ENCODE measurements around the gene IQCH. TPM values are rescaled to one million over a fixed set of nuclear protein-coding genes. Genes with fewer than 3 reads are reported as not detected.

IQCH gene
- total and polyA plus RNA-seq, 2 donors from 2014 or later, result 3.2 to 7.7 TPM

DNA sequence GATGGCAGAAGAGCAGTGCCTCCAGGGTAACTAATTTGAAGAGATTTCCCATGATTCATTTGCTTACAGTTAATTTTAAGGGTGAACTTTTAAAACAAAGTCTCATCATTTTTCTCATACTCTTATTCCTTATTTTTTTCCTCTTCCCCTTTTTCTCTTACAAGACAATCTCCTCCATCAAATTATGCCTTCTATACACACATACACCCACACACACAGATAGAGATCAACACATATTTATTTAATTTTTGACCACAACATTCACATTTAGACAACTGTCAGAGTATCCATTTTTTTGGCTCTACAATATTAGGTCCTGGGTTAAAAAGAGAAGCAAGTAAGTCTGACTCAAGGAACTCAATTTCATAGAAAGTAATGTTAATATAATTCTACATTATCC, 37.7 kb upstream of the IQCH start:
- TF ChIP-seq, protein P1, sequence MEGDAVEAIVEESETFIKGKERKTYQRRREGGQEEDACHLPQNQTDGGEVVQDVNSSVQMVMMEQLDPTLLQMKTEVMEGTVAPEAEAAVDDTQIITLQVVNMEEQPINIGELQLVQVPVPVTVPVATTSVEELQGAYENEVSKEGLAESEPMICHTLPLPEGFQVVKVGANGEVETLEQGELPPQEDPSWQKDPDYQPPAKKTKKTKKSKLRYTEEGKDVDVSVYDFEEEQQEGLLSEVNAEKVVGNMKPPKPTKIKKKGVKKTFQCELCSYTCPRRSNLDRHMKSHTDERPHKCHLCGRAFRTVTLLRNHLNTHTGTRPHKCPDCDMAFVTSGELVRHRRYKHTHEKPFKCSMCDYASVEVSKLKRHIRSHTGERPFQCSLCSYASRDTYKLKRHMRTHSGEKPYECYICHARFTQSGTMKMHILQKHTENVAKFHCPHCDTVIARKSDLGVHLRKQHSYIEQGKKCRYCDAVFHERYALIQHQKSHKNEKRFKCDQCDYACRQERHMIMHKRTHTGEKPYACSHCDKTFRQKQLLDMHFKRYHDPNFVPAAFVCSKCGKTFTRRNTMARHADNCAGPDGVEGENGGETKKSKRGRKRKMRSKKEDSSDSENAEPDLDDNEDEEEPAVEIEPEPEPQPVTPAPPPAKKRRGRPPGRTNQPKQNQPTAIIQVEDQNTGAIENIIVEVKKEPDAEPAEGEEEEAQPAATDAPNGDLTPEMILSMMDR (IDR thresholded peaks at IDR 0.05; ENCODE audit: borderline replicate concordance, extremely low read depth, insufficient read depth), result no peak
- no peaks in the 10 kb centered on the region for H3K27me3 ChIP-seq (ENCODE audit: control insufficient read depth, insufficient read depth, low read length)
- no peak overlapping the region for H3K4me3 ChIP-seq (ENCODE audit: low read length in 3 of 3)
- intact Hi-C loops (cut with DNase I), result no loop called here
- no peak overlapping the region for H3K27ac ChIP-seq (ENCODE audit: low read depth in 2 of 2, low read length in 2 of 2)
- no peaks in the 10 kb centered on the region for H3K4me1 ChIP-seq (ENCODE audit: control insufficient read depth in 2 of 3, insufficient read depth in 2 of 3, low read depth in 1 of 3, low read length in 3 of 3)
- no peaks in the 10 kb centered on the region for H3K36me3 ChIP-seq (ENCODE audit: control insufficient read depth in 2 of 3, insufficient read depth in 3 of 3, low read length in 3 of 3)
- H3K9ac ChIP-seq (ENCODE audit: low read length in 3 of 3), result no peak overlapping the region
- no peak for FAIRE-seq
- no peaks in the 10 kb centered on the region for H3K9me3 ChIP-seq (ENCODE audit: control insufficient read depth in 2 of 3, insufficient read depth in 1 of 3, low read length in 3 of 3)
- DNase-seq, result no peak

DNA sequence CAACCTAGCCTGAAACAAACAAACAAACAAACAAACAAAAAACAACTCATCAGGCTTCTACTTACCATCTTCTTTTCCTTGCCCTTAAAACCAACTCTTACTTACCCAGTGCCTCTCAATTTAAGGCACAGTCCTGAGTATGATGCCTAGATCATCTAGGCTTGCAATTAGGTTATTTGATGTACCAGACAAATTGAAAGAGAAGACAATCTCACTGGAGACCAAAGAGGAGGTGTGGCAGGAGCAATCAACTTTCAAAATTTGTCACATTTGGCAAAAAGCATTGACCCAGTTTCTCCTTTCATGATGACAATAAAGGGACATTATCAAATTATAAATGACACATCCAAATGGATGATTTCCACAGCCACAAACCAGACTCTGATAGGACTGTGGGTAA, 36.2 kb upstream of the IQCH start:
- Histone ChIP-seq H3K27ac (ENCODE audit: low read depth in 2 of 2, low read length in 2 of 2) (no peak overlapping the region), H3K36me3 (ENCODE audit: control insufficient read depth in 2 of 3, insufficient read depth in 3 of 3, low read length in 3 of 3) (no peaks in the 10 kb centered on the region), H3K4me1 (ENCODE audit: control insufficient read depth in 2 of 3, insufficient read depth in 2 of 3, low read depth in 1 of 3, low read length in 3 of 3) (no peaks in the 10 kb centered on the region), H3K4me3 (ENCODE audit: low read length in 3 of 3) (no peak overlapping the region), H3K9ac (ENCODE audit: low read length in 3 of 3) (no peak overlapping the region), H3K9me3 (ENCODE audit: control insufficient read depth in 2 of 3, insufficient read depth in 1 of 3, low read length in 3 of 3) (no peaks in the 10 kb centered on the region), H3K27me3 (ENCODE audit: control insufficient read depth, insufficient read depth, low read length) (no peaks in the 10 kb centered on the region)
- TF ChIP-seq, protein P1 (IDR thresholded peaks at IDR 0.05; ENCODE audit: borderline replicate concordance, extremely low read depth, insufficient read depth), result no peak
- intact Hi-C loops (cut with DNase I), result no loop called here
- DNase-seq (no peak), FAIRE-seq (no peak)

DNA sequence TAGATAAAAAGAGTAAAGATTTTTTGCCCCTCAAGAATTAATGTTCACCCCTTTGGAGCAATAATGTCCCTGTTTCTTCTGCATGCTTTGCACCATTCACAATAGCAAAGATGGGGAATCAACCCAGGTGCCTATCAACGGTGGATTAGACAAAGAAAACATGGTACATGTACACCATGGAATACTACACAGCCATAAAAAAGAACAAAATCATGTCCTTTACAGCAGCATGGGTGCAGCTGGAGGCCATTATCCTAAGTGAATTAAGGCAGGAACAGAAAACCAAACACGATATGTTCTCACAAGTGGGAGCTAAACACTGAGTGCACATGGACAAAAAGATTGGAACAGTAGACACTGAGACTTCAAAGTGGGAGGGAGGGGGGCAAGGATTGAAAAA, 35.3 kb upstream of the IQCH start:
- FAIRE-seq, result no peak
- intact Hi-C loops (cut with DNase I), result no loop called here

More for the DNA sequence above, 35.3 kb upstream of the IQCH start:
- no peaks in the 10 kb centered on the region for H3K9me3 ChIP-seq (ENCODE audit: control insufficient read depth in 2 of 3, insufficient read depth in 1 of 3, low read length in 3 of 3)
- no peak overlapping the region for H3K4me3 ChIP-seq (ENCODE audit: low read length in 3 of 3)
- TF ChIP-seq, protein P1 (IDR thresholded peaks at IDR 0.05; ENCODE audit: borderline replicate concordance, extremely low read depth, insufficient read depth), result no peak
- DNase-seq, result no peak
- H3K9ac ChIP-seq (ENCODE audit: low read length in 3 of 3), result no peak overlapping the region
- H3K36me3 ChIP-seq (ENCODE audit: control insufficient read depth in 2 of 3, insufficient read depth in 3 of 3, low read length in 3 of 3), result no peaks in the 10 kb centered on the region
- H3K27me3 ChIP-seq (ENCODE audit: control insufficient read depth, insufficient read depth, low read length), result no peaks in the 10 kb centered on the region
- H3K4me1 ChIP-seq (ENCODE audit: control insufficient read depth in 2 of 3, insufficient read depth in 2 of 3, low read depth in 1 of 3, low read length in 3 of 3), result no peaks in the 10 kb centered on the region
- H3K27ac ChIP-seq (ENCODE audit: low read depth in 2 of 2, low read length in 2 of 2), result no peak overlapping the region
